ENCODE measurements around the gene LIMS1.

The LIMS1 gene

DNA sequence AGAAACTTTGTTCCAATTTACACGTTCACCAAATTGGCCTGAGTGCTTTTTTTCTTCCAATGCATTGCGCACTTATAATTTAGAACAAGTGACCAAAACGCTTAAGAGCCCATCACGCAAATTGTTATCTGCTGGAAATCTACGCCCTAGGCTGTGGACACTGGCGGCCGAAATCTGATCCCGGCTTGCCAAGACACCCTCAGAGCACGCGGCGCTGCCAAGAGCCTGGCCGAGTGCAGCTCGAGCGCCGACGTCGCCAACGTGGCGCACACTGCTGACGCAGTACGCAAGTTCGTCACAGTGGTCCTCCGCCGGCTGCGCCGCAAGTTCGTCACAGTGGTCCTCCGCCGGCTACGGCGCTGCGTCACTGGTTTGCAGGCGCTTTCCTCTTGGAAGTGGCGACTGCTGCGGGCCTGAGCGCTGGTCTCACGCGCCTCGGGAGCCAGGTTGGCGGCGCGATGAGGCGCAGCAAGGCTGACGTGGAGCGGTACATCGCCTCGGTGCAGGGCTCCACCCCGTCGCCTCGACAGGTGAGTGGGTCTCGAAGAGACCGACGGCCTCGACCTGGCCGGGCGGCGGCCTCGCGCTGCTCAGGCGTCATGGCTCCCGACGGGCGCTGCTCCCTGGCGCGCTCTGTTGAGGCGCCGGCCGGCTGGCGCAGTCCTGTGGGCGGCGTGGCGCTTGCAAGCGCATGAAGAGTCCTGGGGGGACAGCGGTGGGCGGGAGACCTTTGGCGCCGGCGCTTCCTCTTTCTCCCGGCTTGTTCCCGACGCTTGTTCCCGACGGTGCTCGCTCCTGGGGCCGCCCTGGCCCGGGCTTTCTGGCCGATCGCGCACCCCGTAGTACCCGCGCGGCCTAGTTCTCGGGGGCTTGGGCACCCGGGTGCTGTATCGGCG is 185.1 kb downstream of the LIMS1 start, which contains the start of gene RANBP2 (continued):
- TF ChIP-seq ZNF37A (tag by site-specific recombination; IDR thresholded peaks at IDR 0.05) (no peak), YY1 (tag by site-specific recombination; IDR thresholded peaks at IDR 0.05) (peak; percentile 67), ZSCAN23 (tag by site-specific recombination; IDR thresholded peaks at IDR 0.05) (no peak), FEZF1 (tag by site-specific recombination; IDR thresholded peaks at IDR 0.05) (peak; percentile 58; the same call in 1 of the 2 replicates), SP2 (tag by site-specific recombination; IDR thresholded peaks at IDR 0.05) (peak; percentile 45; the same call in 1 of the 2 replicates), ZNF792 (tag by site-specific recombination; IDR thresholded peaks at IDR 0.05) (no peak), GLI2 (tag by site-specific recombination; IDR thresholded peaks at IDR 0.05; ENCODE audit: borderline replicate concordance, low read depth) (no peak), ZEB2 (tag by site-specific recombination; IDR thresholded peaks at IDR 0.05) (peak; percentile 85), ZIC2 (tag by site-specific recombination; IDR thresholded peaks at IDR 0.05) (peak; percentile 63), ZNF571 (tag by site-specific recombination; IDR thresholded peaks at IDR 0.05) (no peak), MZF1 (tag by site-specific recombination; IDR thresholded peaks at IDR 0.05; ENCODE audit: borderline replicate concordance) (no peak), ZBTB20 (tag by site-specific recombination; IDR thresholded peaks at IDR 0.05) (peak; percentile 97), ZNF433 (tag by site-specific recombination; IDR thresholded peaks at IDR 0.05; ENCODE audit: low read depth) (no peak), ZNF561 (tag by site-specific recombination; IDR thresholded peaks at IDR 0.05; ENCODE audit: borderline replicate concordance) (no peak; the same call in none of the 2 replicates), REPIN1 (tag by site-specific recombination; IDR thresholded peaks at IDR 0.05; ENCODE audit: low read depth) (no peak), ZBTB17 (tag by site-specific recombination; IDR thresholded peaks at IDR 0.05) (peak; percentile 97), ZNF175 (tag by site-specific recombination; IDR thresholded peaks at IDR 0.05) (no peak), YY2 (tag by site-specific recombination; IDR thresholded peaks at IDR 0.05) (no peak), ZNF677 (tag by site-specific recombination; IDR thresholded peaks at IDR 0.05) (0 out of 2 replicates have a peak, but pooled peaks have one; percentile 37), BCL11A (tag by site-specific recombination; IDR thresholded peaks at IDR 0.05; ENCODE audit: low read depth) (no peak), ZNF660 (tag by site-specific recombination; IDR thresholded peaks at IDR 0.05) (peak; percentile 67; the same call in 1 of the 2 replicates), SP3 (tag by site-specific recombination; IDR thresholded peaks at IDR 0.05) (peak; percentile 50; the same call in 1 of the 2 replicates), ZNF701 (tag by site-specific recombination; IDR thresholded peaks at IDR 0.05) (no peak), ZNF169 (tag by site-specific recombination; IDR thresholded peaks at IDR 0.05) (no peak), ZNF394 (tag by site-specific recombination; IDR thresholded peaks at IDR 0.05; ENCODE audit: borderline replicate concordance) (peak; percentile 44; the same call in 1 of the 2 replicates), ZNF350 (tag by site-specific recombination; IDR thresholded peaks at IDR 0.05) (no peak), ZNF629 (tag by site-specific recombination; IDR thresholded peaks at IDR 0.05) (peak; percentile 100), ZNF654 (tag by site-specific recombination; IDR thresholded peaks at IDR 0.05; ENCODE audit: low read depth) (no peak), TRIM28 (IDR thresholded peaks at IDR 0.05; ENCODE audit: borderline replicate concordance, low read length) (peak; percentile 83; the same call in 1 of the 2 replicates), ZNF600 (tag by site-specific recombination; IDR thresholded peaks at IDR 0.05) (peak; percentile 94), ZNF324 (tag by site-specific recombination; IDR thresholded peaks at IDR 0.05) (peak; percentile 59; the same call in 1 of the 2 replicates), ZNF555 (tag by site-specific recombination; conservative IDR thresholded peaks at IDR 0.05) (no peak)
- TF ChIP-seq, protein P1, sequence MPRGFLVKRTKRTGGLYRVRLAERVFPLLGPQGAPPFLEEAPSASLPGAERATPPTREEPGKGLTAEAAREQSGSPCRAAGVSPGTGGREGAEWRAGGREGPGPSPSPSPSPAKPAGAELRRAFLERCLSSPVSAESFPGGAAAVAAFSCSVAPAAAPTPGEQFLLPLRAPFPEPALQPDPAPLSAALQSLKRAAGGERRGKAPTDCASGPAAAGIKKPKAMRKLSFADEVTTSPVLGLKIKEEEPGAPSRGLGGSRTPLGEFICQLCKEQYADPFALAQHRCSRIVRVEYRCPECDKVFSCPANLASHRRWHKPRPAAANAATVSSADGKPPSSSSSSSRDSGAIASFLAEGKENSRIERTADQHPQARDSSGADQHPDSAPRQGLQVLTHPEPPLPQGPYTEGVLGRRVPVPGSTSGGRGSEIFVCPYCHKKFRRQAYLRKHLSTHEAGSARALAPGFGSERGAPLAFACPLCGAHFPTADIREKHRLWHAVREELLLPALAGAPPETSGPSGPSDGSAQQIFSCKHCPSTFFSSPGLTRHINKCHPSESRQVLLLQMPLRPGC (tag by site-specific recombination; IDR thresholded peaks at IDR 0.05), result peak; percentile 67; the same call in 1 of the 2 replicates
- TF ChIP-seq, protein P2, sequence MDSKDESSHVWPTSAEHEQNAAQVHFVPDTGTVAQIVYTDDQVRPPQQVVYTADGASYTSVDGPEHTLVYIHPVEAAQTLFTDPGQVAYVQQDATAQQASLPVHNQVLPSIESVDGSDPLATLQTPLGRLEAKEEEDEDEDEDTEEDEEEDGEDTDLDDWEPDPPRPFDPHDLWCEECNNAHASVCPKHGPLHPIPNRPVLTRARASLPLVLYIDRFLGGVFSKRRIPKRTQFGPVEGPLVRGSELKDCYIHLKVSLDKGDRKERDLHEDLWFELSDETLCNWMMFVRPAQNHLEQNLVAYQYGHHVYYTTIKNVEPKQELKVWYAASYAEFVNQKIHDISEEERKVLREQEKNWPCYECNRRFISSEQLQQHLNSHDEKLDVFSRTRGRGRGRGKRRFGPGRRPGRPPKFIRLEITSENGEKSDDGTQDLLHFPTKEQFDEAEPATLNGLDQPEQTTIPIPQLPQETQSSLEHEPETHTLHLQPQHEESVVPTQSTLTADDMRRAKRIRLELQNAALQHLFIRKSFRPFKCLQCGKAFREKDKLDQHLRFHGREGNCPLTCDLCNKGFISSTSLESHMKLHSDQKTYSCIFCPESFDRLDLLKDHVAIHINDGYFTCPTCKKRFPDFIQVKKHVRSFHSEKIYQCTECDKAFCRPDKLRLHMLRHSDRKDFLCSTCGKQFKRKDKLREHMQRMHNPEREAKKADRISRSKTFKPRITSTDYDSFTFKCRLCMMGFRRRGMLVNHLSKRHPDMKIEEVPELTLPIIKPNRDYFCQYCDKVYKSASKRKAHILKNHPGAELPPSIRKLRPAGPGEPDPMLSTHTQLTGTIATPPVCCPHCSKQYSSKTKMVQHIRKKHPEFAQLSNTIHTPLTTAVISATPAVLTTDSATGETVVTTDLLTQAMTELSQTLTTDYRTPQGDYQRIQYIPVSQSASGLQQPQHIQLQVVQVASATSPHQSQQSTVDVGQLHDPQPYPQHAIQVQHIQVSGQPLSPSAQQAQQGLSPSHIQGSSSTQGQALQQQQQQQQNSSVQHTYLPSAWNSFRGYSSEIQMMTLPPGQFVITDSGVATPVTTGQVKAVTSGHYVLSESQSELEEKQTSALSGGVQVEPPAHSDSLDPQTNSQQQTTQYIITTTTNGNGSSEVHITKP (tag by site-specific recombination; IDR thresholded peaks at IDR 0.05), result 0 out of 2 replicates have a peak, but pooled peaks have one; percentile 17
- TF ChIP-seq, protein P3, sequence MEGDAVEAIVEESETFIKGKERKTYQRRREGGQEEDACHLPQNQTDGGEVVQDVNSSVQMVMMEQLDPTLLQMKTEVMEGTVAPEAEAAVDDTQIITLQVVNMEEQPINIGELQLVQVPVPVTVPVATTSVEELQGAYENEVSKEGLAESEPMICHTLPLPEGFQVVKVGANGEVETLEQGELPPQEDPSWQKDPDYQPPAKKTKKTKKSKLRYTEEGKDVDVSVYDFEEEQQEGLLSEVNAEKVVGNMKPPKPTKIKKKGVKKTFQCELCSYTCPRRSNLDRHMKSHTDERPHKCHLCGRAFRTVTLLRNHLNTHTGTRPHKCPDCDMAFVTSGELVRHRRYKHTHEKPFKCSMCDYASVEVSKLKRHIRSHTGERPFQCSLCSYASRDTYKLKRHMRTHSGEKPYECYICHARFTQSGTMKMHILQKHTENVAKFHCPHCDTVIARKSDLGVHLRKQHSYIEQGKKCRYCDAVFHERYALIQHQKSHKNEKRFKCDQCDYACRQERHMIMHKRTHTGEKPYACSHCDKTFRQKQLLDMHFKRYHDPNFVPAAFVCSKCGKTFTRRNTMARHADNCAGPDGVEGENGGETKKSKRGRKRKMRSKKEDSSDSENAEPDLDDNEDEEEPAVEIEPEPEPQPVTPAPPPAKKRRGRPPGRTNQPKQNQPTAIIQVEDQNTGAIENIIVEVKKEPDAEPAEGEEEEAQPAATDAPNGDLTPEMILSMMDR (tag by site-specific recombination; IDR thresholded peaks at IDR 0.05), result peak; percentile 16; the same call in 1 of the 2 replicates
